Astrocyte of the cerebellum (primary cell): ENCODE measurements around the gene MRPL52.
"Not testable (repeated sequence)": the region's sequence is repeated elsewhere in the genome, so short reads cannot be mapped to it uniquely, and the experiment has no call there.

Experiments
- DNase-seq: peaks from one replicate; pipeline ENCODE4 v3.0.0-alpha.2; 2011; ENCODE audit warnings: low read depth
- H3K4me3 ChIP-seq: 2 replicates; pipeline ENCODE4 v1.5.1; 2011; ENCODE audit warnings: mild to moderate bottlenecking, low read depth, low read length, moderate library complexity
- CTCF ChIP-seq: IDR thresholded peaks from 2 replicates; pipeline ENCODE4 v1.5.1; 2012; ENCODE audit warnings: low read length, low read depth, moderate library complexity, mild to moderate bottlenecking; ENCODE audit errors: missing control alignments
- in situ Hi-C: cut with HindIII; loops from 2 replicates; pipeline ENCODE4 v1.10.0; 2017; ENCODE audit warnings: low sequenced_read_pairs

The MRPL52 gene

GRCh38 chr14:22792158-22792557 lies 37.5 kb upstream of the MRPL52 start:
- in situ Hi-C loops = no loop called here
- DNase-seq = no peak
- H3K4me3 ChIP-seq = no peak overlapping the region
- TF ChIP-seq CTCF = no peak

- DNase-seq, in situ Hi-C loops, H3K4me3 ChIP-seq: not testable (repeated sequence)
These were observed 36.1 kb upstream of the MRPL52 start for GRCh38 chr14:22793550-22793949.

- in situ Hi-C loops = no loop called here
- no peak for TF ChIP-seq CTCF
- no peak for DNase-seq
- no peak overlapping the region for H3K4me3 ChIP-seq
These were observed 35.7 kb upstream of the MRPL52 start for GRCh38 chr14:22793976-22794375.

GRCh38 chr14:22794551-22794951 lies 35.1 kb upstream of the MRPL52 start:
- H3K4me3 ChIP-seq = no peak overlapping the region
- in situ Hi-C loops = no loop called here
- DNase-seq = no peak
- TF ChIP-seq CTCF = no peak

GRCh38 chr14:22796087-22796707 lies 33.5 kb upstream of the MRPL52 start:
- H3K4me3 ChIP-seq = no peak overlapping the region
- no peak for TF ChIP-seq CTCF
- in situ Hi-C loops = no loop called here
- DNase-seq = no peak

GRCh38 chr14:22797017-22797917 lies 32.4 kb upstream of the MRPL52 start:
- DNase-seq = no peak
- in situ Hi-C loops = no loop called here
- TF ChIP-seq CTCF = no peak
- H3K4me3 ChIP-seq = no peak overlapping the region

- H3K4me3 ChIP-seq = no peak overlapping the region
These were observed 31.2 kb upstream of the MRPL52 start for GRCh38 chr14:22798528-22798927.

More at GRCh38 chr14:22798528-22798927, 31.2 kb upstream of the MRPL52 start:
- in situ Hi-C loops = no loop called here
- no peak for TF ChIP-seq CTCF
- no peak for DNase-seq
